ENCODE measurements around the gene CEMIP.
A peak's percentile ranks its signal among the peaks of the same experiment; 100 is the strongest.

CEMIP gene

DNA sequence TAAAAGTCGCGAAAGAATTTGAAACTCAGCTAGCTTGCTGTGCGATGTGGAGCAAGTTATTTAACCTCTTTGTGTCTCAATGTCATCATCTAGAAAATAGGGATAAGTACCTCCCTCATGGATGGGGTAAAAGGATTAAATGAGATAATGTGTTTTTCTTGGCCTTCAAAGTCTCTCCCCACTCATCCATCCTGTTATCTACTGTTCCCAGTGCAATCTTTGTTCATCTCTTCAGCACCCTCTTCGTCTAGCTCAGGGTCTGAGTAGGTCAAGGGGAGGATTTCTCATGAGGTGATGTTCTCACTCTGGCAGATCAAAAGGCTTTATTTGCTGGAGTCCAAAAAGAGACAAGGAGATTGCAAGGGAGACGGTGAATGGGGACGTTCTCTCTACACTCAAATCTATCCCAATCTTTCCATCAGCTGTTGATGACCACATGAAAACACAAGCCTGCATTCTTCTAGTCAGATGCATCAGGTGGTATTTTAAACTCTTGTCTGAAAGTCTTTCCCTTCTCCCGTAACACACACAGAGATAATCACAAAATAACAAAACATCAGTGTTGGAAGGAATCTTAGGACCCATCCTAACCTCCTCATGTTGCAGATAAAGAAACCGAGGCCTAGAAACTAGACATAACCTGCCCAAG lies 209.1 kb downstream of the CEMIP start:
- CTCF ChIA-PET: interaction anchor here (1.2 to 2.2 kb wide), 2 partner anchors 11 to 278 kb away, joined by 3 to 9 read pairs; no protein-coding TSS in a partner anchor
- TF ChIP-seq TARDBP (IDR thresholded peaks at IDR 0.05) (no peak), FOXK2 (IDR thresholded peaks at IDR 0.05) (no peak), SP1 (IDR thresholded peaks at IDR 0.05) (no peak), LEF1 (IDR thresholded peaks at IDR 0.05; ENCODE audit: borderline replicate concordance) (no peak), L3MBTL2 (conservative IDR thresholded peaks at IDR 0.05) (no peak), ARNT (IDR thresholded peaks at IDR 0.05) (no peak), HDGF (IDR thresholded peaks at IDR 0.05; ENCODE audit: borderline replicate concordance) (no peak)
- no peak for DNase-seq (ENCODE audit: extremely low spot score)
- POLR2A ChIA-PET: interaction anchor here (1.0 to 2.0 kb wide), 3 partner anchors 8 to 25 kb away, joined by 3 to 11 read pairs (median 6); partner anchors contain the start of gene TLNRD1

DNA sequence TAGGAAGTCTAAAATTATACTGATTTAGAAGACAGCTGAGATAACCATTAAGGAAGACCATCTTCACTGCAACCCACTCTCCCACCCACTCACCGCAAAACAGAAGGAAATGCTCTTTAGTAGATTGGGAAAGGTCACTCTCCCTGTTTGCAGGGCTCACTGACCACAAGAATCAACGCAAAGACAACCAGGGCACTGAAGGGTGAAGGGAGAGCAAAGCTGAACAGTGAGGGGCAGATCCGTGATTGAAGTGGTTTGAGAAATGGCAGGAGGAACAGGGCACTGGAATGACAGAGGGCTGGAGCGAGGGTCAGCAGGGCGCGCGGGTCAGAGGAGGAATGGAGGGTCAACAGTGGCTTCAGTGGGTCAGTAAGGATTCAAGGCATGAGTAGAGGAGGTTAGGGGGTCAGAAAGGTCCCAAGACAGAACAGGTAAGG lies 209.9 kb downstream of the CEMIP start:
- DNase-seq (ENCODE audit: extremely low spot score): peak; percentile 35
- ChIA-PET CTCF (interaction anchor here (2.2 kb wide), 1 partner anchor 12 kb away, joined by 9 read pairs; no protein-coding TSS in a partner anchor), POLR2A (interaction anchor here (2.0 kb wide), 1 partner anchor 12 kb away, joined by 11 read pairs; the partner anchor contains the start of gene TLNRD1)
- TF ChIP-seq LEF1 (IDR thresholded peaks at IDR 0.05; ENCODE audit: borderline replicate concordance) (no peak), SUZ12 (IDR thresholded peaks at IDR 0.05) (no peak), FOXK2 (IDR thresholded peaks at IDR 0.05) (no peak), BHLHE40 (IDR thresholded peaks at IDR 0.05; ENCODE audit: borderline replicate concordance) (no peak), ARNT (IDR thresholded peaks at IDR 0.05) (no peak), CTBP1 (IDR thresholded peaks at IDR 0.05; ENCODE audit: borderline replicate concordance) (no peak), L3MBTL2 (conservative IDR thresholded peaks at IDR 0.05) (no peak), NFRKB (IDR thresholded peaks at IDR 0.05) (no peak), FOXM1 (IDR thresholded peaks at IDR 0.05; ENCODE audit: borderline replicate concordance) (no peak), HDGF (IDR thresholded peaks at IDR 0.05; ENCODE audit: borderline replicate concordance) (no peak), TARDBP (IDR thresholded peaks at IDR 0.05) (no peak), FOXA1 (IDR thresholded peaks at IDR 0.05) (no peak), ZNF384 (IDR thresholded peaks at IDR 0.05) (no peak), ELF4 (IDR thresholded peaks at IDR 0.05) (no peak), SP1 (IDR thresholded peaks at IDR 0.05) (no peak)
- TF ChIP-seq, protein P1, sequence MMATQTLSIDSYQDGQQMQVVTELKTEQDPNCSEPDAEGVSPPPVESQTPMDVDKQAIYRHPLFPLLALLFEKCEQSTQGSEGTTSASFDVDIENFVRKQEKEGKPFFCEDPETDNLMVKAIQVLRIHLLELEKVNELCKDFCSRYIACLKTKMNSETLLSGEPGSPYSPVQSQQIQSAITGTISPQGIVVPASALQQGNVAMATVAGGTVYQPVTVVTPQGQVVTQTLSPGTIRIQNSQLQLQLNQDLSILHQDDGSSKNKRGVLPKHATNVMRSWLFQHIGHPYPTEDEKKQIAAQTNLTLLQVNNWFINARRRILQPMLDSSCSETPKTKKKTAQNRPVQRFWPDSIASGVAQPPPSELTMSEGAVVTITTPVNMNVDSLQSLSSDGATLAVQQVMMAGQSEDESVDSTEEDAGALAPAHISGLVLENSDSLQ (IDR thresholded peaks at IDR 0.05): no peak

DNA sequence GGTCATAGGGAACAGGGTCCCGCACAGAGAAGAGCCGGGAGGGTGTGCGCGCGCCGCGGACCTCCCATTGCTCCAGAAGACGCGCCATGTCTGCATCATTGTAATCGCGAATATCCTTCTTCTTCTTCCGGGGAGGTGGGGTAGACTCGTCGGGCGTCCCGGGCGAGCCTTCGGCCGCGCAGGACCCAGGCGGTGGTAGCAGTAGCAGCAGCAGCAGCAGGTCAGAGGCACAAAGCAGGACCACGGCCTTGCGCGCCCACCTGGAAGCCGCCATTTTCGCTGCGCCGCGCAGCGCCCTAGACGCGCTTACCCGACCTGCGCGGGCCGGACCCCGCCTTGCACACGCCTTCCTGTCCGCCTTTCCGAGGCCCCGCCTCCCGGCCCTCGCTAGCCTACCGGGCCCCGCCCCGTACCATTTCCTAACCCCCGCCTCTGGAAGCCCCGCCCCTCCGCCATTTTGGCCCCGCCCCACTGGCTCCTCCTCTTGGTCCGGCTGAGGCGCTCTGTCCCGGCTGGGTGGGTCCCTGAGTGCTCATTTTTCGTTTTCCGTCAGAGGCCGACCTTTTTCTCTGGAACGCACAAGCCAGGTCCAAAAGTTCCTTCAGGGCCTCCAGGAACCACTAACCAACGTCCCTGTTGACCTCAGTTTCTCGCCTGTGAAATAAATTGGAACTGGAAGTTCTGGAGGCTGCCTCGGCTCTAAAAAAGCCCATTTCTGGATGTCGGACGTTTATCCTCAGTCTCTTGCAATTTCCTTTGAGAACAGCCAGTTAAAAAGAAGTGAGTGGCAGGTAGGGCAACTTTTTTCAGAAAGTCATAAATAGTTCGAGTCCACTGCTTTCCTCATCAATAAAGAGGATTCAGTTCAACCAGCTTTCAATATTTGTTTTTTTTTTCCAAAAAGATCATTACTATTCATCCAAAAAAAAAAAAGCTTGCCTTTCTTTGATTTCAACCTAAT lies 210.6 kb downstream of the CEMIP start, which contains the start of gene MESD:
Gene MESD, minus strand, starts transcription at position 302 of the 961 bp plus-strand sequence. Its CDS starts 28 bp downstream, at position 274.
- TF ChIP-seq ZNF384 (IDR thresholded peaks at IDR 0.05): no peak
- TF ChIP-seq SP1 (IDR thresholded peaks at IDR 0.05): no peak
- 0 out of 2 replicates have a peak, but pooled peaks have one; percentile 55 for TF ChIP-seq CTBP1 (IDR thresholded peaks at IDR 0.05; ENCODE audit: borderline replicate concordance)
- TF ChIP-seq, protein P1 (IDR thresholded peaks at IDR 0.05): peak; percentile 77
- peak; percentile 57; the same call in 1 of the 2 replicates for TF ChIP-seq ELF4 (IDR thresholded peaks at IDR 0.05)
- CTCF ChIA-PET: interaction anchor here (2.2 kb wide), 1 partner anchor 12 kb away, joined by 9 read pairs; no protein-coding TSS in a partner anchor
- DNase-seq (ENCODE audit: extremely low spot score): peak; percentile 100
- POLR2A ChIA-PET: interaction anchor here (3.3 kb wide), 1 partner anchor 11 kb away, joined by 34 read pairs; the partner anchor contains the start of gene TLNRD1

DNA sequence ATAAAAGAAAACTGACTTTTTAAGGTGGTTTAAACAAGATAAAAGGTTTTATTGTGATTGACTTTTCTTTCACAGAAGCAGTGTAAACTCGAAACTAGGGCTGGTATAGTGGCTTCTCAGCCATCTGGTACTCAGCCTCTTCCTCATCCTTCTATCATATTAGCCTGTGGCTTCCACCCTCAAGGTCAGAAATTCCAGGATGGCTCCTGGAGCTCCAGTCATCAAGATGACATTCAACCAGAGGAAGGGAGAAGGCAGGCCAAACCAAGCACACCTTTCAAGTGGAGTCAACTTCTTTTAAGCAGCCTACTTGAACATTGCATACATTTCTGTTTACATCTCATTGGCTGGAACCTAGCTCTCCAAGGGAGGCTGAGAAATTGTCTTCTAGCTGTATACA lies 211.8 kb downstream of the CEMIP start:
- CTCF ChIA-PET: interaction anchor here (0.7 to 3.0 kb wide), 4 partner anchors 11 to 275 kb away, joined by 3 to 14 read pairs (median 4); no protein-coding TSS in a partner anchor
- no peak for DNase-seq (ENCODE audit: extremely low spot score)
- POLR2A ChIA-PET: interaction anchor here (0.6 to 3.3 kb wide), 5 partner anchors 10 to 272 kb away, joined by 3 to 34 read pairs (median 4); partner anchors contain the start of gene TLNRD1
- TF ChIP-seq SP1 (IDR thresholded peaks at IDR 0.05) (no peak), FOXM1 (IDR thresholded peaks at IDR 0.05; ENCODE audit: borderline replicate concordance) (no peak), TARDBP (IDR thresholded peaks at IDR 0.05) (no peak)

DNA sequence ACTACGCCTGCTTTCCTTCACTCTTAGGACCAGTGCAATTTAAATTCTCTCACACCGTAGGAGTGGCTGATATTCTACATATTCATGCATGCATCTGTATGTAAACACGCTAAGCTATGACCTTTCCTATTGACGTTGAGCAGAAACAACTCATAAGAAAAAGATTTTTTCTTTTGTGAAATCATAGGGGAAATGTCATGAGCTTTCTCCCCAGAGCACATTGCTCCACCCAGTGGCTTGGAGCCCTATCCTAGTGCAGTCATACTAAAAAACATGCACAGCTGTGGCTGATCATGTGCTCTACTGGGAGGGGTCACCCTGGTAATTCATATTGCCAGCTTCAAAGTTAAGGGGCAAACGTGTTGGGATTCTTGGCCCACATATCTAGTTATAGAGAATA lies 212.3 kb downstream of the CEMIP start:
- TF ChIP-seq NFRKB (IDR thresholded peaks at IDR 0.05) (no peak), BHLHE40 (IDR thresholded peaks at IDR 0.05; ENCODE audit: borderline replicate concordance) (no peak), FOXK2 (IDR thresholded peaks at IDR 0.05) (no peak), FOXM1 (IDR thresholded peaks at IDR 0.05; ENCODE audit: borderline replicate concordance) (no peak)
- ChIA-PET CTCF (interaction anchor here (0.7 to 3.0 kb wide), 5 partner anchors 11 to 275 kb away, joined by 3 to 14 read pairs (median 3); no protein-coding TSS in a partner anchor), POLR2A (interaction anchor here (0.6 to 3.3 kb wide), 4 partner anchors 9 to 271 kb away, joined by 3 to 34 read pairs (median 4); partner anchors contain the start of gene TLNRD1)

DNA sequence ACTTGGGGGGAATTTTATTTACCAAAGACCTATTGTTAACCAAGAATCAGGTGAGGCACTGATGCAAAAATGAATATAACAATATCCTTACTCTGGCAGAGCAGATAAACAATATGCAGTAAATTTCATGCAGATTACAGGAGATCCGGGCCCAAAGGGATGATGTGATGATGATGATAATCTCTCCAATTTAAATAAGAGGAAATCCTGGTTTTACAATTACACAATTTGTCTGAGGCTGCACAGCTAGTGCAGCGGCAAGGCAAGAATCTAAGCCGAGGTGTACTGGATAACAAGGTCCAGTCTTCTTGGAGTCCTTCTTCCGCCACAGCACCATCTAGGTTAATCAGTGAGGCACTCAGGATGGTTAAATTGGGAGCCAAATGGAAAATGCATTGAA lies 212.8 kb downstream of the CEMIP start:
- ChIA-PET CTCF (interaction anchor here (0.7 to 3.0 kb wide), 4 partner anchors 13 to 274 kb away, joined by 3 to 14 read pairs (median 4); no protein-coding TSS in a partner anchor), POLR2A (interaction anchor here (1.2 to 3.3 kb wide), 3 partner anchors 9 to 119 kb away, joined by 3 to 34 read pairs (median 5); partner anchors contain the start of gene TLNRD1)
- TF ChIP-seq FOXM1 (IDR thresholded peaks at IDR 0.05; ENCODE audit: borderline replicate concordance): no peak
- TF ChIP-seq LEF1 (IDR thresholded peaks at IDR 0.05; ENCODE audit: borderline replicate concordance): no peak
- no peak for TF ChIP-seq FOXK2 (IDR thresholded peaks at IDR 0.05)
- TF ChIP-seq FOXA1 (IDR thresholded peaks at IDR 0.05): no peak
- no peak for TF ChIP-seq ARNT (IDR thresholded peaks at IDR 0.05)
- no peak for TF ChIP-seq TARDBP (IDR thresholded peaks at IDR 0.05)
- TF ChIP-seq, protein P1 (IDR thresholded peaks at IDR 0.05): no peak
- TF ChIP-seq ZNF384 (IDR thresholded peaks at IDR 0.05): no peak
- TF ChIP-seq SP1 (IDR thresholded peaks at IDR 0.05): no peak
- no peak for TF ChIP-seq HDGF (IDR thresholded peaks at IDR 0.05; ENCODE audit: borderline replicate concordance)
- TF ChIP-seq CTBP1 (IDR thresholded peaks at IDR 0.05; ENCODE audit: borderline replicate concordance): no peak
- no peak for TF ChIP-seq SUZ12 (IDR thresholded peaks at IDR 0.05)
- no peak for TF ChIP-seq L3MBTL2 (conservative IDR thresholded peaks at IDR 0.05)
- TF ChIP-seq BHLHE40 (IDR thresholded peaks at IDR 0.05; ENCODE audit: borderline replicate concordance): no peak
- TF ChIP-seq ELF4 (IDR thresholded peaks at IDR 0.05): no peak
- TF ChIP-seq NFRKB (IDR thresholded peaks at IDR 0.05): no peak
- DNase-seq (ENCODE audit: extremely low spot score): no peak

More for the DNA sequence above, 212.3 kb downstream of the CEMIP start:
- DNase-seq (ENCODE audit: extremely low spot score): no peak
